Tongue (tissue), 2 donors: ENCODE data around the gene CCS. TPM values are rescaled to one million over a fixed set of nuclear protein-coding genes. Genes with fewer than 3 reads are reported as not detected.

Source experiments
- small RNA-seq: library from RNA; depleted of rRNA; stranded (forward); fragments of <200 nt; gene quantifications from one replicate; pipeline ENCODE3, GENCODE V24; 2014; ENCODE audit warnings: low replicate concordance
- total RNA-seq: library from RNA; depleted of rRNA; stranded (reverse); fragments of >200 nt; gene quantifications from one replicate; pipeline ENCODE4 v1.2.3, GENCODE V29; 2014

Gene CCS
- total RNA-seq, 1 donor from 2014 or later = 33.4 TPM

Small RNAs within 50 kb of the gene (small RNA-seq; reads per million reads assigned to genes)
- not detected for gene RNU4-39P

Other genes with a start within 250 kb of the CCS start
- 23.6 TPM for gene BRMS1, start 248.1 kb upstream of the CCS start, total RNA-seq
- 40.8 TPM for gene B4GAT1, start 245.6 kb upstream of the CCS start, total RNA-seq
- 10.2 TPM for gene SLC29A2, start 221.4 kb upstream of the CCS start, total RNA-seq
- gene NPAS4, start 172.2 kb upstream of the CCS start, total RNA-seq = 1.4 TPM
- gene MRPL11, start 154.3 kb upstream of the CCS start, total RNA-seq = 55.9 TPM
- gene PELI3, start 126.3 kb upstream of the CCS start, total RNA-seq = 5.9 TPM
- gene DPP3, start 112.8 kb upstream of the CCS start, total RNA-seq = 21.2 TPM
- gene BBS1, start 82.5 kb upstream of the CCS start, total RNA-seq = 29.6 TPM
- 5.3 TPM for gene ZDHHC24, start 47.1 kb upstream of the CCS start, total RNA-seq
- 91.4 TPM for gene ACTN3, start 46.3 kb upstream of the CCS start, total RNA-seq
- gene CTSF, start 24.6 kb upstream of the CCS start, total RNA-seq = 35.7 TPM
- gene CCDC87, start 122 bp upstream of the CCS start, total RNA-seq = 0.10 TPM
- gene RBM14, start 23.4 kb downstream of the CCS start, total RNA-seq = 31.6 TPM
- gene RBM4, start 45.5 kb downstream of the CCS start, total RNA-seq = 137 TPM
- gene RBM4B, start 84.7 kb downstream of the CCS start, total RNA-seq = 25.4 TPM
- 20.9 TPM for gene SPTBN2, start 136.0 kb downstream of the CCS start, total RNA-seq